VCaP (cell line): ENCODE measurements around the gene VDR.

Experiments
- H3K27ac ChIP-seq: fragments of 450-650 bp; 2 replicates; pipeline ENCODE4 v1.5.1; 2017
- TF ChIP-seq, protein P1 (sequence below): fragments of 450-650 bp; conservative IDR thresholded peaks from 2 replicates; pipeline ENCODE4 v1.5.1; 2017; ENCODE audit warnings: mild to moderate bottlenecking, moderate library complexity

The VDR gene

DNA sequence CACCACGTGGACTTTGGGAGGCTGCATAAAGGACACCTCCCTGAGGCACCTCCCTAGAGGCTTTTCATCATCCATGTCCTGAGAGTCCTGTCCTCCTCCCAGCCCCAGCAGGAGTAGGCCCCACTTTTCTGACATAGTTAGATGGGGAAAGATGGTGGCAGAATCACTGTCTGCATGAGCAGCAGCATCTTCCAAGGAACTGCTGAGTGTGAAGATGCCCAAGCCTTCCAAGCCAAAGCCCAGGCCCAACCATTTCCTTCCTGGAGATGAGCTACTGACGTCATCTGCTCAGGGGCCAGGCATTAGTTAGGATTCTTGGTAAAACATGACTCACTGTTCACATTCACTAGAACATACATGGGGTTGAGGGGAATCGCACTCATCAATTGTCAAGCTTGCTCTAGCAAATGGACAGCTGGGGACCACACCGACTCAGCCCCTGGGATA is 37.3 kb downstream of the VDR start:
- H3K27ac ChIP-seq: no peak overlapping the region
- TF ChIP-seq, protein P1, sequence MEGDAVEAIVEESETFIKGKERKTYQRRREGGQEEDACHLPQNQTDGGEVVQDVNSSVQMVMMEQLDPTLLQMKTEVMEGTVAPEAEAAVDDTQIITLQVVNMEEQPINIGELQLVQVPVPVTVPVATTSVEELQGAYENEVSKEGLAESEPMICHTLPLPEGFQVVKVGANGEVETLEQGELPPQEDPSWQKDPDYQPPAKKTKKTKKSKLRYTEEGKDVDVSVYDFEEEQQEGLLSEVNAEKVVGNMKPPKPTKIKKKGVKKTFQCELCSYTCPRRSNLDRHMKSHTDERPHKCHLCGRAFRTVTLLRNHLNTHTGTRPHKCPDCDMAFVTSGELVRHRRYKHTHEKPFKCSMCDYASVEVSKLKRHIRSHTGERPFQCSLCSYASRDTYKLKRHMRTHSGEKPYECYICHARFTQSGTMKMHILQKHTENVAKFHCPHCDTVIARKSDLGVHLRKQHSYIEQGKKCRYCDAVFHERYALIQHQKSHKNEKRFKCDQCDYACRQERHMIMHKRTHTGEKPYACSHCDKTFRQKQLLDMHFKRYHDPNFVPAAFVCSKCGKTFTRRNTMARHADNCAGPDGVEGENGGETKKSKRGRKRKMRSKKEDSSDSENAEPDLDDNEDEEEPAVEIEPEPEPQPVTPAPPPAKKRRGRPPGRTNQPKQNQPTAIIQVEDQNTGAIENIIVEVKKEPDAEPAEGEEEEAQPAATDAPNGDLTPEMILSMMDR: no peak

DNA sequence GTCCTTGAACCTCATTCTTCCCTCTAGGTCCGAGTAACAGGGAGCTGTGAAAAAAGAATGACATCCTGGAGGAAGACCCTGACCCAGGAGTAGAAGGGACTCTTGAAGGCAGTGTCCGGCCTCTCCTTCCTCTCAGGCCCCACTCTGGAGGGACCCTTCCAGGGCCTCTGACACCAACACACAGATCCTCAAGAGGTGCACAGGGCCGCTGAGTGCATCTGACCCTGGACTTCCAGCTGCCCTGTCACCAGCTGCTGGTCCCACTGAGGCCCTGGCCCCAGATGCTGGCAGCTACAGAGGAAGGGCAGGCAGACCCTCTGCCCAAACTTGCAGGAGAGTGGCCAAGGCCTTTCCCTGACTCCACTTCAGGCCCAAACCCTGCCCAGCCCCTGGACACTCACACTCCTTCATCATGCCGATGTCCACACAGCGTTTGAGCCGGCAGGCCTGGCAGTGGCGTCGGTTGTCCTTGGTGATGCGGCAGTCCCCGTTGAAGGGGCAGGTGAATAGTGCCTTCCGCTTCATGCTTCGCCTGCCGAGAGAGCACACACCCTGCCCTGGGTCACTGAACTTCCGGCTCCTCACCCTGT is 40.1 kb downstream of the VDR start:
- TF ChIP-seq, protein P1: no peak
- no peak overlapping the region for H3K27ac ChIP-seq

DNA sequence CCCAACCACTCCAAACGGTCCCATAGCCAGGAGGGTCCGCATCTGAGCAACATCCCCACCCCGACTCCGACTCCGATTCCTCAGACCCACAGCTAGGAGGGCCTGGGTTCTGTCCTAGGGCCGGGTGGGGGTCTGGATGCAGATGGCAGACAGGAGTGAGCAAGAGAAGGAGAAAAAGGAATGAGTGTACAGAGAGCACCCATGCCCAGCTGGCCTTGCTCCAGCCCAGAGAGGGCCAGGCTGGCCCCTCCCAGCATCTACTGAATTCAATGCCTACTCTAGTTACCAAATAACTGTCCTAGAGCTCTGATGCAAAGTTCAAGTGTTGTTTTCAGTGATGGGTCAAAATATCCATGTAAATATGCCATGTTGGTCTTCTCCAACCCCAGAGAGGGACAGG is 40.8 kb downstream of the VDR start:
- no peak overlapping the region for H3K27ac ChIP-seq
- TF ChIP-seq, protein P1: no peak

DNA sequence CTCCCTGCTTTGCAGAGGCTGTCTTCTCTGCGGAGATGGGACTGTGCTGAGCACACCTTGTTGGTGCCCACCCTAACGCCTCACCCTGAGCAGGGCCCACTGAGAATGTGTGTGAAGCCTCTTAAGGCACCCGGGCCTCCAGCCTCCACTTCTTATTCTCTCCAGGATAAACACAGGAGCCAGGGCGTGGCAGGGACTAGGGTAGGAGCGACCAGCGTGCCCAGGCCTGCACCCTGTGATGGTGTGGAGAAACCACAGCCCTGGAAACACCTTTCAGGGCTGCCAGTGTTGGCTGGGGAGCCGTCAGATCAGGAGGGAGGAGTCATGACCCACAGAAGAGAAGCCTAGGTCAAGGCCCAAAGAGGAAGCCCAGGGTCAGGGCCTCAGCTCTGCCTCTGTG is 41.3 kb downstream of the VDR start:
- no peak overlapping the region for H3K27ac ChIP-seq

DNA sequence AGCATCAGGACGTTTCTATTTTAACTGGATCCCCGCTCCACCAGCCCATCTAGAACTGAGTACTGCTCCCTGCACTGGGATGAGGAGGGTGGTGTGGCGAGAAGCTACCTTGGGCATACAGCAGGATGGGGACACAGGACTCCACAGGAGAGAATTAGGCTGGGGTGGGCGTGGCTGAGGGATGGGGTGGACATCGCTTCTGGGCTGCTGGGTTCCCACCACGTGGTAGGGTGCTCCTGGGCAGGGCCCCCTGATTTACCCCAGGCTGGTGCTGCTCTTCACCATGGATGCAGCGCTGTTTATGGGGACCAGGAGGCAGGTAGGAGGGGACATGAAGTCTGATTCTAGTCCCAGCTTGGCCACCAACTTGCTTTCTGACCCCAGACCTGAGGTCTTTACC is 41.9 kb downstream of the VDR start:
- TF ChIP-seq, protein P1: no peak
- no peak overlapping the region for H3K27ac ChIP-seq

More for the DNA sequence above, 41.3 kb downstream of the VDR start:
- TF ChIP-seq, protein P1: no peak

DNA sequence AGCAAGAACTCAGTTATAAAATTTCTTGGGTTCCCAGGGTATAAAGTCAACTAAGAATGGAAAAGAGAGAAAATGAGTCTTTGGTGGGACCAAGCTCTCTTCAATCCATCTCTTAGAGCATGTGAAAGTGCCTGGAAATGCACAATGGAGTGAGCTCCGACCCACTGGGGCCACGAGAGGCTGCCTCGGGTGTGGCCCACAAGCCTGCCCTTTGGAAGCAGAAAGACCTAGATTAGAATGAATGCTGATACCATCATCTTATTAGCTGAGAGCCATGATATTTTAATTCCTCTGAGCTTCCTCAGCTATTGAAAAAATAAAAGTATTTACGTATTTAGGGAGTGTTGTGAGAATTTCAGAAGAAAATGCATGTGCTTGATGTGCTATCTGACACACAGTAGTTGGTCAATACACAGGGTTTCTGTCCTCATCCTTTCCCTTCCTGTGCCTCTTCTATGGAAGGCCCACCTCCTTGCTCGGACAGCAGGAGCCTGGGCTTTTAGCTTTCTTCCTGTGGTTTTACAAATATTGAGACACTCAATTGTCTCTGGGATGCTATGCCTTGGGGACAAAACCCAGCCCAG is 42.5 kb downstream of the VDR start:
- TF ChIP-seq, protein P1: no peak

DNA sequence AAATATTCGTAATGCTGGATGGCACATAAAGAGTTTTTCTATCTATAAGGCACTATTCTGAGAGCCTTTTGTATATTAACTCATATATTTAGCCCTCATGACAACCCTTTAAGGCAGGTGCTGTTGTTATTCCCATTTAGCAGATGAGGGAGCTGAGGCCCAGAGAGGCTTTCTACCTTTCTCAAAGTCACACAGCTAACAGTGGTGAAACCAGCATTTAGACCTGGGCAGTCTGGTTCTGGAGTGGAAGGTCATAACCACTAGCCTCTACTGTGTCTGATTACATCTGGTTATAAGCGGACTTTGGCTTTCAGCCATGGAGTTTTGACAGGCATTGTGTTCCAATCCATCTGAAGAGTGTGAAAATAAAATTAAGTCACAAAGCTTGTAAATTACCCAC is 43.9 kb downstream of the VDR start:
- TF ChIP-seq, protein P1: no peak
- H3K27ac ChIP-seq: no peak overlapping the region

More for the DNA sequence above, 42.5 kb downstream of the VDR start:
- no peak overlapping the region for H3K27ac ChIP-seq
